Measurements from ENCODE around the gene CYP4V2.

Gene CYP4V2

GRCh38 chr4:186227744-186228513 is 36.6 kb downstream of the CYP4V2 start:
- H3K36me3 ChIP-seq (ENCODE audit: control insufficient read depth in 1 of 2, insufficient read depth in 2 of 2, low read depth in 1 of 2, low read length in 2 of 2), result no peaks in the 10 kb centered on the region
- no peak overlapping the region for H3K23ac ChIP-seq (ENCODE audit: low read length in 2 of 2)
- H3K4me2 ChIP-seq (ENCODE audit: low read length, poor library complexity, severe bottlenecking), result peak overlapping the region; percentile 6
- no peaks in the 10 kb centered on the region for H3K27me3 ChIP-seq (ENCODE audit: control insufficient read depth in 1 of 2, insufficient read depth in 1 of 2, low read length in 2 of 2)
- H3K9me3 ChIP-seq (ENCODE audit: control insufficient read depth, low read length), result no peaks in the 10 kb centered on the region
- H3K18ac ChIP-seq (ENCODE audit: low read depth in 1 of 2, low read length in 2 of 2), result no peak overlapping the region
- H3K14ac ChIP-seq (ENCODE audit: low read length in 2 of 2), result no peak overlapping the region
- peak overlapping the region; percentile 25 for H3K27ac ChIP-seq (ENCODE audit: low read length, poor library complexity, severe bottlenecking)
- no peak overlapping the region for H4K91ac ChIP-seq (ENCODE audit: low read length)
- H2BK120ac ChIP-seq (ENCODE audit: low read depth, low read length), result no peak overlapping the region
- no peak overlapping the region for H4K8ac ChIP-seq (ENCODE audit: low read length)
- H2BK15ac ChIP-seq (ENCODE audit: low read depth, poor library complexity, severe bottlenecking), result no peak overlapping the region
- H3K9ac ChIP-seq (ENCODE audit: low read length), result peak overlapping the region; percentile 61
- H2BK12ac ChIP-seq (ENCODE audit: low read length in 2 of 2), result no peak overlapping the region
- no peak overlapping the region for H2AK5ac ChIP-seq (ENCODE audit: low read length, severe bottlenecking)
- WGBS, result 29% methylated on average over 2 of the region's 2 CpGs
- H2AFZ ChIP-seq (ENCODE audit: low read depth, low read length), result no peak overlapping the region
- H3K4me3 ChIP-seq (ENCODE audit: insufficient read depth in 1 of 2, low read depth in 1 of 2, low read length in 2 of 2), result peak overlapping the region in 1 of 2 experiments; percentile 68
- no peaks in the 10 kb centered on the region for H3K79me1 ChIP-seq (replicated peaks; ENCODE audit: low read length, poor library complexity, severe bottlenecking)
- H3K4ac ChIP-seq (ENCODE audit: low read depth in 1 of 2, low read length in 2 of 2), result no peak overlapping the region
- H2BK5ac ChIP-seq (ENCODE audit: low read depth, low read length, poor library complexity, severe bottlenecking), result peak overlapping the region; percentile 37
- DNase-seq, result no peak
- peaks cover 4% of the 10 kb centered on the region for H3K4me1 ChIP-seq (ENCODE audit: control insufficient read depth, insufficient read depth, low read depth, low read length)

GRCh38 chr4:186228514-186228894 is 37.1 kb downstream of the CYP4V2 start:
- H3K79me1 ChIP-seq (replicated peaks; ENCODE audit: low read length, poor library complexity, severe bottlenecking), result no peaks in the 10 kb centered on the region

GRCh38 chr4:186234367-186234766 is 43.0 kb downstream of the CYP4V2 start:
- H3K27me3 ChIP-seq (ENCODE audit: control insufficient read depth in 1 of 2, insufficient read depth in 1 of 2, low read length in 2 of 2), result no peaks in the 10 kb centered on the region
- H3K36me3 ChIP-seq (ENCODE audit: control insufficient read depth in 1 of 2, insufficient read depth in 2 of 2, low read depth in 1 of 2, low read length in 2 of 2), result no peaks in the 10 kb centered on the region
- H3K9ac ChIP-seq (ENCODE audit: low read length), result no peak overlapping the region
- H2BK12ac ChIP-seq (ENCODE audit: low read length in 2 of 2), result no peak overlapping the region
- H2AK5ac ChIP-seq (ENCODE audit: low read length, severe bottlenecking), result no peak overlapping the region
- no peak for DNase-seq
- H3K4me1 ChIP-seq (ENCODE audit: control insufficient read depth, insufficient read depth, low read depth, low read length), result no peaks in the 10 kb centered on the region
- H3K14ac ChIP-seq (ENCODE audit: low read length in 2 of 2), result no peak overlapping the region
- 47% methylated on average over 1 of the region's 2 CpGs for WGBS
- H3K4ac ChIP-seq (ENCODE audit: low read depth in 1 of 2, low read length in 2 of 2), result no peak overlapping the region
- H4K91ac ChIP-seq (ENCODE audit: low read length), result no peak overlapping the region
- no peak overlapping the region for H3K23ac ChIP-seq (ENCODE audit: low read length in 2 of 2)
- no peak overlapping the region for H4K8ac ChIP-seq (ENCODE audit: low read length)
- H2BK5ac ChIP-seq (ENCODE audit: low read depth, low read length, poor library complexity, severe bottlenecking), result no peak overlapping the region
- H3K4me2 ChIP-seq (ENCODE audit: low read length, poor library complexity, severe bottlenecking), result no peak overlapping the region
- no peak overlapping the region for H3K4me3 ChIP-seq (ENCODE audit: insufficient read depth in 1 of 2, low read depth in 1 of 2, low read length in 2 of 2)
- H2BK120ac ChIP-seq (ENCODE audit: low read depth, low read length), result no peak overlapping the region
- no peak overlapping the region for H2BK15ac ChIP-seq (ENCODE audit: low read depth, poor library complexity, severe bottlenecking)
- H3K27ac ChIP-seq (ENCODE audit: low read length, poor library complexity, severe bottlenecking), result no peak overlapping the region
- H3K9me3 ChIP-seq (ENCODE audit: control insufficient read depth, low read length), result no peaks in the 10 kb centered on the region
- no peak overlapping the region for H2AFZ ChIP-seq (ENCODE audit: low read depth, low read length)
- H3K79me1 ChIP-seq (replicated peaks; ENCODE audit: low read length, poor library complexity, severe bottlenecking), result no peaks in the 10 kb centered on the region
- H3K18ac ChIP-seq (ENCODE audit: low read depth in 1 of 2, low read length in 2 of 2), result no peak overlapping the region

More at GRCh38 chr4:186228514-186228894, 37.1 kb downstream of the CYP4V2 start:
- Histone ChIP-seq H3K4me3 (ENCODE audit: insufficient read depth in 1 of 2, low read depth in 1 of 2, low read length in 2 of 2) (peak overlapping the region in 1 of 2 experiments; percentile 68), H3K4ac (ENCODE audit: low read depth in 1 of 2, low read length in 2 of 2) (no peak overlapping the region), H4K91ac (ENCODE audit: low read length) (no peak overlapping the region), H3K9ac (ENCODE audit: low read length) (peak overlapping the region; percentile 61), H2BK12ac (ENCODE audit: low read length in 2 of 2) (no peak overlapping the region), H2BK15ac (ENCODE audit: low read depth, poor library complexity, severe bottlenecking) (no peak overlapping the region), H3K23ac (ENCODE audit: low read length in 2 of 2) (no peak overlapping the region), H2BK120ac (ENCODE audit: low read depth, low read length) (no peak overlapping the region), H3K27me3 (ENCODE audit: control insufficient read depth in 1 of 2, insufficient read depth in 1 of 2, low read length in 2 of 2) (no peaks in the 10 kb centered on the region), H3K4me1 (ENCODE audit: control insufficient read depth, insufficient read depth, low read depth, low read length) (peaks cover 4% of the 10 kb centered on the region), H2AFZ (ENCODE audit: low read depth, low read length) (no peak overlapping the region), H4K8ac (ENCODE audit: low read length) (no peak overlapping the region), H3K14ac (ENCODE audit: low read length in 2 of 2) (no peak overlapping the region), H3K18ac (ENCODE audit: low read depth in 1 of 2, low read length in 2 of 2) (no peak overlapping the region), H2BK5ac (ENCODE audit: low read depth, low read length, poor library complexity, severe bottlenecking) (no peak overlapping the region), H3K9me3 (ENCODE audit: control insufficient read depth, low read length) (no peaks in the 10 kb centered on the region), H2AK5ac (ENCODE audit: low read length, severe bottlenecking) (no peak overlapping the region), H3K36me3 (ENCODE audit: control insufficient read depth in 1 of 2, insufficient read depth in 2 of 2, low read depth in 1 of 2, low read length in 2 of 2) (no peaks in the 10 kb centered on the region), H3K27ac (ENCODE audit: low read length, poor library complexity, severe bottlenecking) (peak overlapping the region; percentile 25), H3K4me2 (ENCODE audit: low read length, poor library complexity, severe bottlenecking) (peak overlapping the region; percentile 6)
- DNase-seq, result no peak
- WGBS, result 100% methylated on average over 1 of the region's 2 CpGs

GRCh38 chr4:186236126-186236525 is 44.8 kb downstream of the CYP4V2 start:
- H4K8ac ChIP-seq (ENCODE audit: low read length), result no peak overlapping the region
- H2AFZ ChIP-seq (ENCODE audit: low read depth, low read length), result no peak overlapping the region
- H3K27me3 ChIP-seq (ENCODE audit: control insufficient read depth in 1 of 2, insufficient read depth in 1 of 2, low read length in 2 of 2), result no peaks in the 10 kb centered on the region
- WGBS, result 97% methylated on average over 4 of the region's 4 CpGs
- H2BK15ac ChIP-seq (ENCODE audit: low read depth, poor library complexity, severe bottlenecking), result no peak overlapping the region
- no peak overlapping the region for H3K18ac ChIP-seq (ENCODE audit: low read depth in 1 of 2, low read length in 2 of 2)
- no peak overlapping the region for H2BK5ac ChIP-seq (ENCODE audit: low read depth, low read length, poor library complexity, severe bottlenecking)
- H3K9ac ChIP-seq (ENCODE audit: low read length), result no peak overlapping the region
- H3K36me3 ChIP-seq (ENCODE audit: control insufficient read depth in 1 of 2, insufficient read depth in 2 of 2, low read depth in 1 of 2, low read length in 2 of 2), result no peaks in the 10 kb centered on the region
- H3K14ac ChIP-seq (ENCODE audit: low read length in 2 of 2), result no peak overlapping the region
- H2AK5ac ChIP-seq (ENCODE audit: low read length, severe bottlenecking), result no peak overlapping the region
- no peak overlapping the region for H4K91ac ChIP-seq (ENCODE audit: low read length)
- no peak overlapping the region for H3K4me2 ChIP-seq (ENCODE audit: low read length, poor library complexity, severe bottlenecking)
- H3K4me1 ChIP-seq (ENCODE audit: control insufficient read depth, insufficient read depth, low read depth, low read length), result no peaks in the 10 kb centered on the region
- no peak overlapping the region for H2BK120ac ChIP-seq (ENCODE audit: low read depth, low read length)
- no peaks in the 10 kb centered on the region for H3K9me3 ChIP-seq (ENCODE audit: control insufficient read depth, low read length)
- H3K27ac ChIP-seq (ENCODE audit: low read length, poor library complexity, severe bottlenecking), result no peak overlapping the region
- no peak overlapping the region for H3K4me3 ChIP-seq (ENCODE audit: insufficient read depth in 1 of 2, low read depth in 1 of 2, low read length in 2 of 2)
- no peak overlapping the region for H2BK12ac ChIP-seq (ENCODE audit: low read length in 2 of 2)
- H3K79me1 ChIP-seq (replicated peaks; ENCODE audit: low read length, poor library complexity, severe bottlenecking), result no peaks in the 10 kb centered on the region
- H3K23ac ChIP-seq (ENCODE audit: low read length in 2 of 2), result no peak overlapping the region
- no peak overlapping the region for H3K4ac ChIP-seq (ENCODE audit: low read depth in 1 of 2, low read length in 2 of 2)
- DNase-seq, result no peak
